Right hindlimb (tissue), 1 donor: ENCODE results near the gene PILRA.
A peak's percentile ranks its signal among the peaks of the same experiment; 100 is the strongest.

Experiments
- DNase-seq: peaks from one replicate; pipeline ENCODE4 v3.0.0-alpha.2; 2018

The PILRA gene

GRCh38 chr7:100413889-100414288 is 40.6 kb downstream of the PILRA start:
- DNase-seq: no peak

- DNase-seq: no peak
These were observed 42.2 kb downstream of the PILRA start for GRCh38 chr7:100415448-100415847.

GRCh38 chr7:100418930-100419659 is 45.8 kb downstream of the PILRA start:
- DNase-seq: no peak

GRCh38 chr7:100419660-100420226 is 46.5 kb downstream of the PILRA start:
- DNase-seq: no peak

- DNase-seq: no peak
These were observed 50.0 kb downstream of the PILRA start for GRCh38 chr7:100423315-100423714.

- DNase-seq: no peak
These were observed 52.1 kb downstream of the PILRA start for GRCh38 chr7:100425347-100425746.

- no peak for DNase-seq
These were observed 53.2 kb downstream of the PILRA start for GRCh38 chr7:100426516-100426915.

- DNase-seq: no peak
These were observed 54.5 kb downstream of the PILRA start for GRCh38 chr7:100427762-100428198.

GRCh38 chr7:100428199-100428966 is 55.1 kb downstream of the PILRA start, which contains the start of gene ZCWPW1:
TSS of gene ZCWPW1 (minus strand) at chr7:100428703. CDS start at chr7:100420649, 8,054 bp downstream.
- peak; percentile 97 for DNase-seq

- DNase-seq: peak; percentile 100
These were observed 55.8 kb downstream of the PILRA start for GRCh38 chr7:100428967-100429636.

GRCh38 chr7:100429637-100430492 is 56.6 kb downstream of the PILRA start, which contains the start of gene MEPCE:
TSS of gene MEPCE (plus strand) at chr7:100429831. CDS start at chr7:100430019, 188 bp downstream.
- DNase-seq: peak; percentile 99

GRCh38 chr7:100430493-100431285 is 57.4 kb downstream of the PILRA start:
- DNase-seq: peak; percentile 51

GRCh38 chr7:100431286-100431735 is 58.0 kb downstream of the PILRA start:
- DNase-seq: no peak

- no peak for DNase-seq
These were observed 58.8 kb downstream of the PILRA start for GRCh38 chr7:100432053-100432452.

- no peak for DNase-seq
These were observed 59.5 kb downstream of the PILRA start for GRCh38 chr7:100432621-100433275.

GRCh38 chr7:100433276-100433591 is 59.9 kb downstream of the PILRA start:
- no peak for DNase-seq

- no peak for DNase-seq
These were observed 60.5 kb downstream of the PILRA start for GRCh38 chr7:100433592-100434296.

- no peak for DNase-seq
These were observed 61.2 kb downstream of the PILRA start for GRCh38 chr7:100434297-100435144.
